Activated CD4-positive, alpha-beta memory T cell treated with anti-CD3 and anti-CD28 coated beads for 36 hours (primary cell): ENCODE measurements around the gene IL10RB. TPM values are rescaled to one million over a fixed set of nuclear protein-coding genes. Genes with fewer than 3 reads are reported as not detected.

Experiments used
- CTCF ChIA-PET: fragments of 350-600 bp; sonication (Branson Sonifier 250); formaldehyde crosslinking; loops from one replicate; lab custom pipeline; 2021; ENCODE audit warnings: antibody characterized with exemption, inconsistent platforms; lab: Charles Lee
- POLR2A ChIA-PET: fragments of 350-600 bp; sonication (Branson Sonifier 250); formaldehyde crosslinking; loops from one replicate; lab custom pipeline; 2021; ENCODE audit warnings: antibody characterized with exemption; lab: Charles Lee
- DNase-seq: peaks from one replicate; pipeline ENCODE4 v3.0.0-alpha.2; 2020
- H3K27ac Mint-ChIP-seq: one replicate; pipeline ENCODE4 v1.8.0; 2021; ENCODE audit warnings: mixed read lengths
- H3K27me3 Mint-ChIP-seq: one replicate; pipeline ENCODE4 v1.8.0; 2021; ENCODE audit warnings: mixed read lengths
- H3K36me3 Mint-ChIP-seq: one replicate; pipeline ENCODE4 v1.8.0; 2021; ENCODE audit warnings: mixed read lengths
- H3K4me1 Mint-ChIP-seq: one replicate; pipeline ENCODE4 v1.8.0; 2021; ENCODE audit warnings: low read depth, mixed read lengths
- H3K4me3 Mint-ChIP-seq: one replicate; pipeline ENCODE4 v1.8.0; 2021; ENCODE audit warnings: mild to moderate bottlenecking, mixed read lengths
- H3K9me3 Mint-ChIP-seq: one replicate; pipeline ENCODE4 v1.8.0; 2021; ENCODE audit warnings: mixed read lengths
- intact Hi-C: fragments of 100-400 bp; cut with micrococcal nuclease; formaldehyde crosslinking; loops from one replicate; pipeline ENCODE4 v1.15.1; 2023
- total RNA-seq, 2 experiments: library from RNA; stranded (reverse); gene quantifications; one replicate each; pipeline ENCODE4 v1.2.3, GENCODE V29; 2021

Gene IL10RB
- total RNA-seq, 2 experiments from 2014 or later = 31.3 to 32.5 TPM

- no peaks in the 10 kb centered on the region for H3K9me3 Mint-ChIP-seq
- no peaks in the 10 kb centered on the region for H3K36me3 Mint-ChIP-seq
- CTCF ChIA-PET = no interaction called here
- H3K27ac Mint-ChIP-seq = no peak overlapping the region
- no peaks in the 10 kb centered on the region for H3K27me3 Mint-ChIP-seq
- intact Hi-C loops = no loop called here
- no peak for DNase-seq
- H3K4me3 Mint-ChIP-seq = no peak overlapping the region
- POLR2A ChIA-PET = no interaction called here
- peaks cover 37% of the 10 kb centered on the region for H3K4me1 Mint-ChIP-seq
Measured at GRCh38 chr21:33305344-33305671, 39.1 kb downstream of the IL10RB start.

- H3K27ac Mint-ChIP-seq = no peak overlapping the region
- CTCF ChIA-PET = no interaction called here
Measured at GRCh38 chr21:33305938-33306337, 39.8 kb downstream of the IL10RB start.

GRCh38 chr21:33308586-33309490, 42.7 kb downstream of the IL10RB start:
- CTCF ChIA-PET = interaction anchor here (1.0 to 1.1 kb wide), 4 partner anchors 9 to 112 kb away, joined by 3 read pairs; no protein-coding TSS in a partner anchor
- intact Hi-C loops = no loop called here
- no peak overlapping the region for H3K27ac Mint-ChIP-seq

More at GRCh38 chr21:33305938-33306337, 39.8 kb downstream of the IL10RB start:
- Mint-ChIP-seq H3K27me3 (no peaks in the 10 kb centered on the region), H3K36me3 (no peaks in the 10 kb centered on the region), H3K4me3 (no peak overlapping the region), H3K4me1 (peaks cover 31% of the 10 kb centered on the region), H3K9me3 (no peaks in the 10 kb centered on the region)
- POLR2A ChIA-PET = no interaction called here
- no peak for DNase-seq
- intact Hi-C loops = no loop called here

GRCh38 chr21:33309778-33310177, 43.6 kb downstream of the IL10RB start:
- intact Hi-C loops = no loop called here
- Mint-ChIP-seq H3K27me3 (no peaks in the 10 kb centered on the region), H3K4me1 (peaks cover 11% of the 10 kb centered on the region), H3K4me3 (no peak overlapping the region), H3K27ac (no peak overlapping the region), H3K36me3 (no peaks in the 10 kb centered on the region), H3K9me3 (peaks cover 5% of the 10 kb centered on the region)
- ChIA-PET CTCF (interaction anchor here (1.0 kb wide), 1 partner anchor 113 kb away, joined by 3 read pairs; no protein-coding TSS in a partner anchor), POLR2A (interaction anchor here (0.6 kb wide), 1 partner anchor 40 kb away, joined by 3 read pairs; no protein-coding TSS in a partner anchor)
- no peak for DNase-seq

More at GRCh38 chr21:33308586-33309490, 42.7 kb downstream of the IL10RB start:
- no peak for DNase-seq
- Mint-ChIP-seq H3K36me3 (no peaks in the 10 kb centered on the region), H3K4me1 (peaks cover 20% of the 10 kb centered on the region), H3K9me3 (peaks cover 3% of the 10 kb centered on the region), H3K4me3 (no peak overlapping the region), H3K27me3 (no peaks in the 10 kb centered on the region)
- POLR2A ChIA-PET = no interaction called here

GRCh38 chr21:33312121-33312520, 46.0 kb downstream of the IL10RB start:
- ChIA-PET POLR2A (no interaction called here), CTCF (no interaction called here)
- H3K9me3 Mint-ChIP-seq = peaks cover 5% of the 10 kb centered on the region
- H3K27me3 Mint-ChIP-seq = no peaks in the 10 kb centered on the region
- H3K27ac Mint-ChIP-seq = no peak overlapping the region
- no peaks in the 10 kb centered on the region for H3K36me3 Mint-ChIP-seq
- H3K4me3 Mint-ChIP-seq = no peak overlapping the region
- no peak for DNase-seq
- H3K4me1 Mint-ChIP-seq = peaks cover 9% of the 10 kb centered on the region
- intact Hi-C loops = no loop called here

- CTCF ChIA-PET = interaction anchor here (1.3 to 1.5 kb wide), 3 partner anchors 30 to 116 kb away, joined by 3 to 6 read pairs (median 4); no protein-coding TSS in a partner anchor
Measured at GRCh38 chr21:33313183-33313582, 47.0 kb downstream of the IL10RB start.

GRCh38 chr21:33313611-33314010, 47.4 kb downstream of the IL10RB start:
- ChIA-PET POLR2A (no interaction called here), CTCF (interaction anchor here (1.3 to 1.5 kb wide), 3 partner anchors 30 to 116 kb away, joined by 3 to 6 read pairs (median 4); no protein-coding TSS in a partner anchor)
- Mint-ChIP-seq H3K4me1 (peaks cover 6% of the 10 kb centered on the region), H3K27ac (no peak overlapping the region), H3K4me3 (no peak overlapping the region), H3K36me3 (no peaks in the 10 kb centered on the region), H3K9me3 (peaks cover 5% of the 10 kb centered on the region), H3K27me3 (no peaks in the 10 kb centered on the region)
- intact Hi-C loops = no loop called here
- DNase-seq = no peak

More at GRCh38 chr21:33313183-33313582, 47.0 kb downstream of the IL10RB start:
- peaks cover 9% of the 10 kb centered on the region for H3K4me1 Mint-ChIP-seq
- H3K36me3 Mint-ChIP-seq = no peaks in the 10 kb centered on the region
- POLR2A ChIA-PET = no interaction called here
- peaks cover 5% of the 10 kb centered on the region for H3K9me3 Mint-ChIP-seq
- intact Hi-C loops = no loop called here
- H3K4me3 Mint-ChIP-seq = no peak overlapping the region
- H3K27ac Mint-ChIP-seq = no peak overlapping the region
- no peak for DNase-seq
- no peaks in the 10 kb centered on the region for H3K27me3 Mint-ChIP-seq

GRCh38 chr21:33314111-33314510, 47.9 kb downstream of the IL10RB start:
- Mint-ChIP-seq H3K36me3 (no peaks in the 10 kb centered on the region), H3K4me3 (no peak overlapping the region), H3K27me3 (no peaks in the 10 kb centered on the region), H3K4me1 (peaks cover 1% of the 10 kb centered on the region), H3K9me3 (peaks cover 5% of the 10 kb centered on the region), H3K27ac (no peak overlapping the region)
- POLR2A ChIA-PET = no interaction called here
- CTCF ChIA-PET = interaction anchor here (1.3 to 1.5 kb wide), 4 partner anchors 11 to 117 kb away, joined by 3 to 6 read pairs (median 4); partner anchors contain the start of gene IFNAR1
- intact Hi-C loops = no loop called here
- no peak for DNase-seq

- Mint-ChIP-seq H3K27ac (no peak overlapping the region), H3K4me1 (no peaks in the 10 kb centered on the region), H3K27me3 (no peaks in the 10 kb centered on the region), H3K36me3 (no peaks in the 10 kb centered on the region), H3K4me3 (no peak overlapping the region), H3K9me3 (peaks cover 5% of the 10 kb centered on the region)
- CTCF ChIA-PET = interaction anchor here (0.6 to 1.1 kb wide), 3 partner anchors 77 to 130 kb away, joined by 3 to 9 read pairs (median 3); no protein-coding TSS in a partner anchor
- no peak for DNase-seq
- intact Hi-C loops = no loop called here
- POLR2A ChIA-PET = no interaction called here
Measured at GRCh38 chr21:33315946-33316710, 50.0 kb downstream of the IL10RB start.

GRCh38 chr21:33317145-33317544, 51.0 kb downstream of the IL10RB start:
- no peaks in the 10 kb centered on the region for H3K27me3 Mint-ChIP-seq
- intact Hi-C loops = no loop called here
- no peak overlapping the region for H3K27ac Mint-ChIP-seq
- H3K36me3 Mint-ChIP-seq = no peaks in the 10 kb centered on the region
- no peak for DNase-seq
- POLR2A ChIA-PET = no interaction called here
- no peak overlapping the region for H3K4me3 Mint-ChIP-seq
- no peaks in the 10 kb centered on the region for H3K4me1 Mint-ChIP-seq
- H3K9me3 Mint-ChIP-seq = peaks cover 5% of the 10 kb centered on the region
- CTCF ChIA-PET = interaction anchor here (0.6 kb wide), 1 partner anchor 129 kb away, joined by 9 read pairs; no protein-coding TSS in a partner anchor

- Mint-ChIP-seq H3K27ac (no peak overlapping the region), H3K4me3 (no peak overlapping the region), H3K27me3 (no peaks in the 10 kb centered on the region), H3K36me3 (no peaks in the 10 kb centered on the region), H3K9me3 (peaks cover 5% of the 10 kb centered on the region), H3K4me1 (no peaks in the 10 kb centered on the region)
- intact Hi-C loops = no loop called here
- ChIA-PET POLR2A (no interaction called here), CTCF (no interaction called here)
- no peak for DNase-seq
Measured at GRCh38 chr21:33317786-33318486, 51.8 kb downstream of the IL10RB start.
